Dermis microvascular lymphatic vessel endothelial cell (primary cell): ENCODE data around the gene USP31. TPM values are rescaled to one million over a fixed set of nuclear protein-coding genes. Genes with fewer than 3 reads are reported as not detected.
A peak's percentile ranks its signal among the peaks of the same experiment; 100 is the strongest.

Experiments used
- DNase-seq, 2 donors: peaks; one replicate each; pipeline versions ENCODE4 v3.0.0 to v3.0.0-alpha.2; 2010; ENCODE audit warnings: low read depth in 2 of 2
- total RNA-seq: library from RNA; depleted of rRNA; stranded (reverse); fragments of >200 nt; gene quantifications from 2 replicates; pipeline ENCODE4 v1.2.1, GENCODE V29; 2014

Gene USP31
- total RNA-seq, 1 donor from 2014 or later: 15.0 TPM

- no peak for DNase-seq
These were observed 84.6 kb downstream of the USP31 start for GRCh38 chr16:23064639-23065038.

- DNase-seq: no peak
These were observed 86.7 kb downstream of the USP31 start for GRCh38 chr16:23062524-23062923.

GRCh38 chr16:23061669-23062068, 87.6 kb downstream of the USP31 start:
- DNase-seq: no peak

GRCh38 chr16:23060458-23061320, 88.6 kb downstream of the USP31 start:
- peak; percentile 66 to 79 for DNase-seq

GRCh38 chr16:23059433-23059832, 89.8 kb downstream of the USP31 start:
- DNase-seq: no peak

- no peak for DNase-seq
These were observed 90.7 kb downstream of the USP31 start for GRCh38 chr16:23058576-23058975.

GRCh38 chr16:23057013-23057596, 92.1 kb downstream of the USP31 start:
- DNase-seq: no peak

GRCh38 chr16:23055481-23055880, 93.8 kb downstream of the USP31 start:
- no peak for DNase-seq

- no peak for DNase-seq
These were observed 96.2 kb downstream of the USP31 start for GRCh38 chr16:23052908-23053580.

GRCh38 chr16:23052221-23052620, 97.0 kb downstream of the USP31 start:
- DNase-seq: no peak

- DNase-seq: no peak
These were observed 97.7 kb downstream of the USP31 start for GRCh38 chr16:23051587-23051986.

GRCh38 chr16:23048164-23048563, 101.1 kb downstream of the USP31 start:
- no peak for DNase-seq

GRCh38 chr16:23045025-23045424, 104.2 kb downstream of the USP31 start:
- DNase-seq: no peak

GRCh38 chr16:23040246-23040645, 109.0 kb downstream of the USP31 start:
- DNase-seq: no peak

GRCh38 chr16:23039118-23039517, 110.1 kb downstream of the USP31 start:
- no peak for DNase-seq

GRCh38 chr16:23035240-23035639, 114.0 kb downstream of the USP31 start:
- DNase-seq: no peak

- no peak for DNase-seq
These were observed 117.6 kb downstream of the USP31 start for GRCh38 chr16:23031508-23032098.

GRCh38 chr16:23029733-23030420, 119.4 kb downstream of the USP31 start:
- DNase-seq: no peak

GRCh38 chr16:23027386-23027785, 121.9 kb downstream of the USP31 start:
- no peak for DNase-seq

- peak; percentile 2 to 47 for DNase-seq
These were observed 122.4 kb downstream of the USP31 start for GRCh38 chr16:23026784-23027362.

GRCh38 chr16:23025692-23026307, 123.5 kb downstream of the USP31 start:
- DNase-seq: no peak
